GM21423 (cell line): Measurements from ENCODE around the gene RBMX.
"Not testable (repeated sequence)": the region's sequence is repeated elsewhere in the genome, so short reads cannot be mapped to it uniquely, and the experiment has no call there.

ENCODE experiments used
- ATAC-seq: cut with Tn5 transposase; IDR thresholded peaks from one replicate; pipeline ENCODE4 v1.9.1; 2021; ENCODE audit warnings: mild to moderate bottlenecking, moderate library complexity; ENCODE audit not compliant: unreplicated experiment

RBMX gene

DNA sequence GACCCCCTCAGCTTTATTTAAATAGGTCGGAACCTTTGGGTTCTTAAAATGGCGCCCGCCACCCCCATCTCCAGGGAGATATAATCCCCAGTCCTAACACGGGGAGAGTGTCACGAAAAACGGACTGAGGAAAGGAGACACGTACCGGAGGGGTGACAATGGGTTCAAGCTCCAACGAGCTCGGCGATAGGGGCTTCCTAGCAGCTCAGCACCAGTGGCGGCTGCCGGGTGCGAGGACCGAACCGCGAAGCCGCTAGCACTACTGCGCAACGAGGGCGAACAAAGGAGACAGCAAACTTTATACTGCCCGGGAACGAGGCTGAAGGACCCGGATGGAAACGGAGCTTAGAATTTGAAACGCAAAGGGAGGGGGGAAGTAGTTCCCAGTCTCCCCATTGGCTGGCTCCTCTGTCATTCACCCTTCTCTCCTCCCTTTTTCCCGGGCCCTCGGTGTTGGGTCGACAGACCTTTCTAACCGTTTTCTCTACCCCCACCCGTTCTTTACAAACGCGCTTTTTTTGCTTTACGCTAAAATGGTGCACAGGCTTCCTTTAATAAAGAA lies at the start of gene RBMX:
TSS of gene RBMX (minus strand) at position 274 of the 562 bp plus-strand sequence. CDS start 1,298 bp downstream, outside the sequence.
- peak; percentile 95 for ATAC-seq

DNA sequence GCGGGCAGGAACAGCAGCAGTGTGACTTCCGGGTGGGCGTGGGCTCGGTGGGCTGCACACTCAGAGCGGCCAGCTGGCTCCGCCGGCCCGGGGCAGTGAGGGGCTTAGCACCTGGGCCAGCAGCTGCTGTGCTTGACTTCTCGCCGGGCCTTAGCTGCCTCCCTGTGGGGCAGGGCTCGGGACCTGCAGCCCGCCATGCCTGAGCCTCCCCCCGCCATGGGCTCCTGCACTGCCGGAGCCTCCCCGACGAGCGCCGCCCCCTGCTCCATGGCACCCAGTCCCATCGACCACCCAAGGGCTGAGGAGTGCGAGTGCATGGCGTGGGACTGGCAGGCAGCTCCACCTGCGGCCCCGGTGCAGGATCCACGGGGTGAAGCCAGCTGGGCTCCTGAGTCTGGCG lies 40.9 kb upstream of the RBMX start:
- not testable (repeated sequence) for ATAC-seq

DNA sequence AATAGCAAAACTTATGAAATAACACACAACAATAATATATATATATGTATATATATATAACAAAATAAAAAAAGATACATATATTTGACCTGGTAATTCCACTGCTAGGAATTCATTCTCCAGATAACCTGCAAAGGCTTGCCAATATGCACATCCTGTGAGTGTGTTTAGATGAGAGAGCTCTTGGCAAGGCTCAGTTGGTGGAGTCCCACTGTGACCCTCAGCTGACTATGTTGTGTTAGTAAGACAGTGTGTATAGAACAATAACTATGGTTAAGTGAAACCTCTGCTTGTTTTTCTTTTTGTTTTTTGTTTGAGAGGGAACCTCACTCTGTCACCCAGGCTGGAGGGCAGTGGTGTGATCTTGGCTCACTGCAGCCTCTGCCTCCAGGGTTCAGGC lies 39.5 kb upstream of the RBMX start:
- ATAC-seq, result no peak

DNA sequence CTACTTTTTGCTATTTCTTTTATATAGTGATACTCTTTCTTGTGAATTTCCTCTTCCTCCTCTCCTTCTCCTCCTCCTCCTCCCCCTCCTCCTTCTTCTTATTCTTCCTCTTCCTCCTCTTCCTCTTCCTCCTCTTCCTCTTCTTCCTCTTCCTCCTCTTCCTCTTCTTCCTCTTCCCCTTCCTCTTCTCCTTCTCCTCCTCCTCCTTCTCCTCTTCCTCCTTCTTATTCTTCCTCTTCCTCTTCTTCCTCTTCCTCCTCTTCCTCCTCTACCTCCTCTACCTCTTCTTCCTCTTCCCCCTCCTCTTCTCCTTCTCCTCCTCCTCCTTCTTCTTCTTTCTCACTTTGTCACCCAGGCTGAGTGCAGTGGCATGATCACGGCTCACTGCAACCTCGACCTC lies 36.3 kb upstream of the RBMX start:
- no peak for ATAC-seq

DNA sequence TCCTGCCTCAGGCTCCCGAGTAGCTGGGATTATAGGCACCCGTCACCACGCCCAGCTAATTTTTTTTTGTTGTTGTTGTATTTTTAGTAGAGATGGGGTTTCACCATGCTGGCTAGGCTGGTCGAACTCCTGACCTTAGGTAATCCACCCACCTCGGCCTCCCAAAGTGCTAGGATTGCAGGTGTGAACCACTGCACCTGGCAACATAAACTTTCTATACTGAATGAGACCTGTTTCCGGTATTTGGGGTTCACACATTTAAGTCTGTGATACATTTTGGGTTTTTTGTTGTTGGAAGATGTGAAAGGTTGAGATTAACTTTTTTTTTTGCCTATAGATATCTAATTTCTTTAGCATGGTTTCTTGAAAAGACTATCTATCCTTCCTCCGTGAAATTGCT lies 31.1 kb upstream of the RBMX start:
- ATAC-seq, result not testable (repeated sequence)

DNA sequence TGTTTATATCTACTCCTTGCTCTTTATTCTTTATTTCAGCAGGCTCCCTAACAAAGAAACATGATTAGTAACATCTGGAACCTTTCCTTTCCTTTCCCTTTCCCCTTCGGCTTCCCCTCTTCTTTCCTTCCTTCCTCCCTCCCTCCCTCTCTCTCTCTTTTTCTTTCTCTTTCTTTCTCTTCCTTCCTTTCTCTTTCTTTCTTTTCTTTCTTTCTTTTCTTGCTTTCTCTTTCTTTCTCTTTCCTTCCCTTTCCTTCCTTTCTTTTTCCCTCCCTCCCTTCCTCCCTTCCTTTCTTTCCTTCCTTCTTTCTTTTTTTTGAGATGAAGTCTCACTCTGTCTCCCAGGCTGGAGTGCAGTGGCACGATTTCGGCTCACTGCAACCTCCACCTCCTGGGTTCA lies 30.7 kb upstream of the RBMX start:
- ATAC-seq, result no peak

DNA sequence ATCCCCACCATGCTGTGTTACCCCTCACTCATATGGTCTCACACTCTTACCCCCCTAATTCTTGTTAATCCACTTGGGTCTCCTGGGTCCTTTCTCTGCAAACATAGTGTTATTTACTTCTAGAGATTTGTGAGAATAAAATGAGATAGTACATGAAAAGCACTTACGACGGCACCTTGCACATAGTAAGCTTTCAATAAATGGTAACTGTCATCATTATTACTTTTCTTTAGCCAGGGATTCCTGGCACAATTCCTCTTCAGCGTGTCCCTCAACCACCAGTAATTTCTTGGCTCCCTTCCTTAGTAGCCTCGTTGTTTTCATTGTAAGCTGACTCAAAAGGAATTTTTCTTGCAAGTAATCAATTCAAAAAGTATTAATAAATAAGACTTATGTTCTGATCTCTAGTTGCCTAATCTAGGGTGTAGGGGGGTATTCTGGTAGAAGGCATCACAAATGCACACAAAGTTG lies 30.1 kb upstream of the RBMX start:
- ATAC-seq, result no peak

DNA sequence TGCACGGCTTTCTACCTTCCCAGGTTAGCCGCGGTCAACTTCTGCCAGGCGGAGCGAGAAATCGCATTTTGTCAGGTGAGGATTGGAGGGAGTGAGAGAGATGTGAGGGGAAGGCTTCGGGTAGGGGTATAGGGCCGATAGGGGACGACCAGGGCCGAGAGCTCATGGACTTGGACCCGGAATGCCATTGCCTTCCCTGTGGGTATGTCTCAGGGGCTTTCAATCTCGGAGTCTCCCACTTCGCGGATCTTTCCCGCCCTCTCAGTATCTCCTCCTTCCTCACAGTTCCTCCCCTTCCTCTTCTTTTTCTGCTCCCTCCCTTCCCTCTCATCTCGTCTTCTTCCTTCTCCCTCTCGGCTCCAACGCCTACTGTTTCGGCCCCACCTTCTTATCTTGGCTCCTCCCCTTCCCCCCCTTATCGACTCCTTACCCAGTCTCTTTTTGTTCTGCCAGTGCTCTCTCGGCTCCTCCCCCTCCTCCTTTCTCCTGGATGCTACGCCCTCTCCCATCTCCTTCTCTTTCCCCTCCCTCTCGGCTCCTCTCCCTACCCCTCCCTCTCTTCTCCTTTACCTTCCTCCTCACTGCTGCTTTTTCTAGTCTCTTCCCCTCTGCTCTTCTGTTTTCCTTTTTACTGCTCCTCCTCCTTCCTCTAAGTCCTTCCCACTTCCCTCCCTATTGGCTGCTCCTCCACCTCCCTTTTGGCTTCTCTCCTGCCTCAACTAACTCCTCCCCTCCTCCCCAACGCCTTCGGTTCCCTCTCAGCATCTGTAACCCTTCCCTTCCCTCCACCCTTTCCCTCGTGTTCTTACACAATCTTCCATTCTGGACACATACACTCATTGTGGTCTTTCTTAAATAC lies 29.4 kb upstream of the RBMX start:
- ATAC-seq, result peak; percentile 65

DNA sequence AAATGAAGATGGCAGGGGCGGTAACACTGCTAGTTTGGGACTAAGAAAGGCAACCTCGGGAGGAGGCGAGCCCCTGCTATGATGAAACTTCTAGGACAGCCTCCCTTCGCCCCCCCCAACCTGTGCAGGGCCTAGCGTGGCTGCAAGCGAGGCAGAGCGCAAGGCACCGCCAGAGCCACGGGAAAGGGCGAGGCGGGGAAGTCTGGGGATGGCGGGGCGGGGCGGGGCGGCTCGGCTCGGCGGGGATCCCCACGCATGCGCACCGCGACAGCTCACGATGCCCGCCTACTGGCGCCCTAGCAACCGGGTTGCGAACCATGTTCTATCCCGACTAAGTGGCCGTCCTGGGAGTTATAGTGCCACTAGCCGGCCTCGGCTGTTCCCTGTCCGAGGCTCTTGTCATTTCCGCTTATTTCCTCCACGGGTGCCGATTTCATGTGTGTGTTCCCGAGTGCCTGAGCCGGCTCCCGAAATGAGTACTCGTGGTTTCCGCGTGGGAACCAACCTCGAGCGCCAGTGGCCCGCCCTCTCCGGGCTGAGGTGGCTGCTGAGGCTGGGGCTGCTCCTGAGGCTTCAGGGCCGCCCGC lies 28.7 kb upstream of the RBMX start:
- ATAC-seq, result peak; percentile 64

DNA sequence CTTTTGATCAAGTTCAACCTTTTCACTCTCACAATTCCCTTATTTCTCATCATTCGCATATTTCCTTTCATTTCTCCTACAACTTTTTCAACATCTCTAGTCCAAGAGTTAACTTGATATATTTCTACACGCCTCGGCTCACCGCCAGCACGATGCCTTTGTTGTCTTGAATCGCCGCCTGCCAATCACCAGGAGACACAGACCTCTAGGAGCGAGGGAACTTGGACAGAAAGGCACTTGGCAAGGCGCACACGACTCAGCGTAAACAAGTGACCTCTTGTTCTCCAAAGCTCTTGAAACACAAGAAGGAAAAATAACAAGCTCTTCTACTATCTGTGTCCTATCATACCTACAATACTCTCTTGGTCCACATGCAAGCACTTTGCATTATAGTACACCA lies 27.1 kb upstream of the RBMX start:
- ATAC-seq, result no peak

DNA sequence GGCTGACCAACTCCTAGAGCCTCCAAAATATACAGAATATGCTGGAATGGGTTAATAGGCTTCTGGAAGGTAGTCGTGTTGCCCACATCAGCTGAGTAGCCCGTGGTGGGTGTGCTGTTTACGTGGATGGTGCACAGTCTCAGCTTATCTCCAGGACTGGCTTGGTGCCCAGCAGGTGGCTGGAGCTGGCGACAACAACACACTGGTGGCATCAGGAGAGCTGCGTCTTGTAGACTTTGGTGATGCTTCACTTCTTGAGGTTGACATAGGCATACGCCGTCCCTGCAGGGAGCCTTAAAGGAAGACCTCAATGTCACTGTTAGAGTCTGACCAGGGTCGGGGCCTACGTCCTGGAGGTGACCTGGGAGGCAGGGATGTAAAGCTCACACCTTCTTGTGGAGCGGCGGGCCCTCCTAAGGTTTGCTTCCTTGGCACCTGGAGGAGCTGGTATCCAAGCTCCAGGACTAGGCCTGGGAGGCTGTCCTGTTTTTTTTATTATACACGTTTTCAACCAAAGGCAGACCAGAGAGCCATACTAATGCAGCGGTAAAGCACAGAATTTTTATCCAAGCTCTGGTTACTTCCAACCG lies 26.5 kb upstream of the RBMX start:
- ATAC-seq, result no peak

DNA sequence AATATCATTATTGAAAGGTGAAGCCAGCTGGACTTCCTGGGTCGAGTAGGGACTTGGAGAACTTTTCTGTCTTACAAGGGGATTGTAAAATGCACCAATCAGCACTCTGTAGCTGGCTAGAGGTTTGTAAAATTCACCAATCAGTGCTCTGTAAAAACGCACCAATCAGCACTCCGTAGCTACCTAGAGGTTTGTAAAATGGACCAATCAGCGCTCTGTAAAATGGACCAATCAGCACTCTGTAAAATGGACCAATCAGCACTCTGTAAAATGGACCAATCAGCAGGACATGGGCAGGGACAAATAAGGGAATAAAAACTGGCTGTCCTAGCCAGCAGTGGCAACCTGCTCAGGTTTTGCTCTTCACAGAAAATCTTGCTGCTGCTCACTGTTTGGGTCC lies 23.5 kb upstream of the RBMX start:
- ATAC-seq, result not testable (repeated sequence)

DNA sequence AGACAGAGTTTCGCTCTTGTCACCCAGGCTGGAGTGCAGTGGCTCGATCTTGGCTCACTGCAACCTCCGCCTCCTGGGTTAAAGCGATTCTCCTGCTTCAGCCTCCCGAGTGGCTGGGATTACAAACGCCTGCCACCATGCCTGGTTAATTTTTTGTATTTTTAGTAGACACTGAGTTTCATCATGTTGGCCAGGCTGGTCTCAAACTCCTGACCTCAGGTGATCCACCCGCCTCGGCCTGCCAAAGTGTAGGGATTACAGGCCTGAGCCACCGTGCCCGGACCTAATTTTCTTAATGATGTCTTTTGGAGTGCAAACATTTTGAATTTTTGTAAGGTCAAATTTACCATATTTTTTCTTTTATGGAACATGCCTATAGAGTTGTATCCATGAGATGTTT lies 19.5 kb upstream of the RBMX start:
- ATAC-seq, result not testable (repeated sequence)

DNA sequence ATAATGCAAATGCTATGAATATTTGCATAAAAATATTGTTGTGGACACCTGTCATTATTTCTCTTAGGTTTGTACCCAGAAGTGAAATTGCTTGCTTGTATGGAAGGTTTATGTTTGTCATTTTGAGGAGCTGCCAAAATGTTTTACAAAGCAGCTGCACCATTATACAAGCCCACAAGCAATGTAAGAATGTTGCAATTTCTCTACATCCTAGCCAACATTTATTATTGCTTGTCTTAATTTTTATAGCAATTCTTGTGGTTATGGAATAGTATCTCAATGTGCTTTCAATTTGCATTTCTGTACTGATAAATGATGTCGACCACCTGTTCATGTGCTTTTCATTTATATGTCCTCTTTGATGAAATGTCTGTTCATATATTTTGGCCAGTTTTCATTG lies 18.7 kb upstream of the RBMX start:
- no peak for ATAC-seq

DNA sequence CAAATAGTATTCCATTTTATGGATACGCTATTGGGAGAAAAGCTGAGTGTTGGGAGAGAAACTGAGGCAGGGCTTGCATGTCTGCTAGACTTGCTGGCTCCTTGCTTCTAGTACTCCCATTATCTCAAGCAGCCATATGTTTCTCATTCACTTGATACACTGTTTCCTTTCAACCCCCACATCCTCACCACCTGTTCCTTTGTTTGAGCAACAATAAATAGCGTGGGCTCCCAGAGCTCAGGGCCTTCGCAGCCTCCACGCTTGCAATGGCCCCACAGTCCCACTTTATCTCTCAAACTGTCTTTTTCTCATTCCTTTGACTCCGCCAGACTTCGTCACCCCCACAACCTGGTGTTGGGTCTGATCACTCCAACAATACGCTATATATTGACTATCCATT lies 18.2 kb upstream of the RBMX start:
- not testable (repeated sequence) for ATAC-seq

DNA sequence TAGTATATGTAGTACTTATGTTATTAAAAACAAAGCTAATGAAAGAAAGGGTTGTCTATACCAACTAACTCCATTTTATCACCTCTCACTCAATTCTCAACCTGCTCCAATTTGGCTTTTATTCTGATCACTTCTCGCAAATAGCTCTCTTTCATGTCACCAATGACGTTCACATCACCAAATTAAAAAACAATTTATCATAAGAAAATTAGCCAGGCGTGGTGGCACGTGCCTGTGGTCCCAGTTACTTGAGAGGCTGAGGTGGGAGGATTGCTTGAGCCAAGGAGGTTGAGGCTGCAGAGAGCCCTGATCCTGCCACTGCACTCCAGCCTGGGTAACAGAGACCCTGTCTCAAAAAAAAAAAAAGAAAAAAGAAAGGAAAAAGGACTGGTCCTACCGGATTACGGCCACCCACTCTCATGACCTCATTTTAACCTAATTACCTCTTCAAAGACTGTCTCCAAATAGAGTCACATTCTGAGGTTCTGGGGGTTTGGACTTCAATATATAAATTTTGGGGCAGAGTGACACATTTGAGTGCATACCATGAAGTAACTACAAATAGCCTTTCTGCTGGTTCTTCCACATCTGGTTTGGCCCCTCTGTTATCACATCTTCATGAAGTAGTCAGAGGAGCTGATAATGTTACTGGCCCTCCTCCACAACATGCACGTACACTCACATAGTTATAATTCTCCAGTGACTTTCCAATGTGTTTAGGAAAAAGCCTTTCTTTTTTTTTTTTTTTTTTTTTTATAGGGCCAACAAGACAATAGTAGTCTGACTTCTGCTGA lies 15.8 kb upstream of the RBMX start:
- no peak for ATAC-seq

DNA sequence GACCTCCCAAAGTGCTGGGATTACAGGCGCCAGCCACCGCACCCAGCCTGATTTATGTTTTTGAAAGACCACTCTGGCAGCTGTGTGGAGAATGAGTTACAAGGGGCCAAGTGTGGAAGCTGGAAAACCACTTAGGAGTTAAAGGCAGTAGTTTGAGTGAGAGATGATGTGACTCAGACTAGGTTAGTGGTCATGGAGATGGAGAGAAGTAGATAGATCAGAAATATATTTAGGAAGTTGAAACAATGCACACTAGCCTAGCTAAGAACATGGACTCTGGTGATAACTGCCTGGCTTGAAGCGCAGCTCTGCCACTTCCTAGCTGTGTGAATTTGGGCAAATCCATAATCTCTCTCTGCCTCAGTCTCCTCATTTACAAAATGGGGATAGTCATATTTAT lies 11.9 kb upstream of the RBMX start:
- no peak for ATAC-seq

DNA sequence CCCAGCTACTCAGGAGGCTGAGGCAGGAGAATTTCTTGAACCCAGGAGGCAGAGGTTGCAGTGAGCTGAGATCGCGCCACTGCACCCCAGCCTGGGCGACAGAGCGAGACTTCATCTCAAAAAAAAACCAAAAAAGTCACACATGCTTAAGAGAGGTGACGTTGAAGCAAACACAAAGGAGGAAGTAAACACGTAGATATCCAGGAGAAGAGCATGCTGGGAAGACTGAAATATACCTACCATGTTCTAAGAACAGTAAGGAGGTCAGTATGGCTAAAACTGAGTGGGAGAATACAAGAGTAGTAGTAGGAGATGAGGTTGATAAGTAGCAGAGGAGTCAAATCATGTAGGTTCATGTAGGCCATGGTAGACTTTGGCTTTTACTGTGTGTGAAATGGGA lies 10.1 kb upstream of the RBMX start:
- ATAC-seq, result not testable (repeated sequence)

DNA sequence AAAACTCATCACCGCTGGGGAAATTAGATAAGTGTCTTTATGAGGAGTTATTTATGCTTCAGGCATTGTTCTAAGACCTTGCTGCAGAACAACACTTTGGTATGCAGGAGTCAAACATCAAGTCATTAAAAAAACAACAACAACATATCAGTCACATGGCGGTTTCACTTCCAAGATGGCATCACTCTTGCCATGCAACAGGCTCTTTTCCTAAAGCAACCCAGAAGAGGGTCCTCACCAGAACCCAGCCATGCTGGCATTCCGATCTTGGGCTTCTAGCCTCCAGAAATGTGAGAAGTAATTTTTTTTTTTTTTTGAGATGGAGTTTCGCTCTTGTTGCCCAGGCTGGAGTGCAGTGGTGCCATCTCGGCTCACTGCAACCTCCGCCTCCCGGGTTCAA lies 8.7 kb upstream of the RBMX start:
- no peak for ATAC-seq

DNA sequence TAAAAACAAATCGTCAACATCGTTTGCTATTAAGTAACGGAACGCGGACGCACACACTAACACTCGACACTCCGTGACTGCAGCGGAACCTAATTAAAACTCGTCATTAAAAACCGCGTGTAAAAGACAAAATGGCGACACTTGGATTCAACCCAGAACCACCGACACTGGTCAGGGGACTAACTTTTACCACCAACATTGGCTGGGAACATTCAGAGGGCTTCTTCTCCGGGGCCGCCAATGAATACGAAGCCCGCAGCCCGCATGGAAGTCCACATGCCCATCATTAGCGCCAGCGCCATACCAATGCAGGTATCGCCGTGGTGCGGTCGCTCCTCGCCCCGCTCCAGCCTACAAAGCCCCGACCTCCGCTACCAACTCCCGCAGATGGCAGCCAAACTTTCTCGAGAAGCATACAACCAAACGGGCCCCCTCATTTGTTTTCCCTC lies 498 bp downstream of the RBMX start:
- peak; percentile 17 for ATAC-seq
